Activated naive CD4-positive, alpha-beta T cell treated with anti-CD3 and anti-CD28 coated beads, Interleukin-2, amount 50 U/mL, for 72 hours (primary cell): ENCODE data around the gene UMPS. TPM values are rescaled to one million over a fixed set of nuclear protein-coding genes. Genes with fewer than 3 reads are reported as not detected.
A peak's percentile ranks its signal among the peaks of the same experiment; 100 is the strongest.
"Not testable (repeated sequence)": the region's sequence is repeated elsewhere in the genome, so short reads cannot be mapped to it uniquely, and the experiment has no call there.

Experiments
- ATAC-seq, 2 donors: fragments of 150-1000 bp; cut with Tn5 transposase; 2 replicates each; pipeline ENCODE4 v1.10.0; 2021; ENCODE audit warnings: mild to moderate bottlenecking in 2 of 2, moderate library complexity in 2 of 2
- DNase-seq, 2 donors: peaks; one replicate each; pipeline ENCODE4 v3.0.0; 2021 to 2022; ENCODE audit warnings: low spot score in 2 of 2
- H3K27ac Mint-ChIP-seq, 2 donors: one replicate each; pipeline ENCODE4 v1.8.0; 2022; ENCODE audit warnings: mild to moderate bottlenecking in 2 of 2, mixed read lengths in 2 of 2
- H3K36me3 Mint-ChIP-seq, 2 donors: one replicate each; pipeline ENCODE4 v1.8.0; 2022; ENCODE audit warnings: mixed read lengths in 2 of 2
- H3K9me3 Mint-ChIP-seq, 2 donors: one replicate each; pipeline ENCODE4 v1.8.0; 2022; ENCODE audit warnings: mixed read lengths in 2 of 2
- total RNA-seq, 2 donors: library from RNA; stranded (reverse); gene quantifications; one replicate each; pipeline ENCODE4 v1.2.3, GENCODE V29; 2022

UMPS gene
- total RNA-seq, 2 donors from 2014 or later = 32.2 to 45.6 TPM

- Mint-ChIP-seq H3K27ac (no peak overlapping the region), H3K9me3 (no peaks in the 10 kb centered on the region), H3K36me3 (no peaks in the 10 kb centered on the region)
- ATAC-seq = no peak
- DNase-seq = no peak
Measured at GRCh38 chr3:124700880-124701684, 29.2 kb upstream of the UMPS start.

- Mint-ChIP-seq H3K27ac (no peak overlapping the region), H3K9me3 (no peaks in the 10 kb centered on the region), H3K36me3 (no peaks in the 10 kb centered on the region)
- DNase-seq = no peak
- ATAC-seq = no peak
Measured at GRCh38 chr3:124701687-124702086, 28.6 kb upstream of the UMPS start.

- Mint-ChIP-seq H3K27ac (no peak overlapping the region), H3K36me3 (peaks cover 0 to 4% of the 10 kb centered on the region in 2 donors), H3K9me3 (peaks cover 0 to 4% of the 10 kb centered on the region in 2 donors)
- ATAC-seq = no peak
- no peak for DNase-seq
Measured at GRCh38 chr3:124702950-124703349, 27.3 kb upstream of the UMPS start.

- DNase-seq (no peak), ATAC-seq (no peak)
- no peak overlapping the region for H3K27ac Mint-ChIP-seq
- peaks cover 0 to 4% of the 10 kb centered on the region in 2 donors for H3K9me3 Mint-ChIP-seq
- H3K36me3 Mint-ChIP-seq = peaks cover 0 to 5% of the 10 kb centered on the region in 2 donors
Measured at GRCh38 chr3:124705552-124705951, 24.7 kb upstream of the UMPS start.

GRCh38 chr3:124707223-124707622 lies 23.0 kb upstream of the UMPS start:
- not testable (repeated sequence) for DNase-seq, H3K27ac Mint-ChIP-seq, H3K36me3 Mint-ChIP-seq, H3K9me3 Mint-ChIP-seq, ATAC-seq

- Mint-ChIP-seq H3K27ac (no peak overlapping the region), H3K36me3 (peaks cover 0 to 5% of the 10 kb centered on the region in 2 donors), H3K9me3 (peaks cover 0 to 4% of the 10 kb centered on the region in 2 donors)
- ATAC-seq (no peak), DNase-seq (no peak)
Measured at GRCh38 chr3:124707656-124708062, 22.6 kb upstream of the UMPS start.

GRCh38 chr3:124714223-124714853 lies 15.9 kb upstream of the UMPS start:
- Mint-ChIP-seq H3K27ac (no peak overlapping the region), H3K9me3 (no peaks in the 10 kb centered on the region), H3K36me3 (no peaks in the 10 kb centered on the region)
- ATAC-seq = no peak
- no peak for DNase-seq

GRCh38 chr3:124722589-124722988 lies 7.7 kb upstream of the UMPS start:
- DNase-seq (no peak), ATAC-seq (no peak)
- Mint-ChIP-seq H3K27ac (no peak overlapping the region), H3K9me3 (no peaks in the 10 kb centered on the region), H3K36me3 (no peaks in the 10 kb centered on the region)

GRCh38 chr3:124730941-124731297 lies 667 bp downstream of the UMPS start:
- no peak for ATAC-seq
- Mint-ChIP-seq H3K36me3 (peaks cover 14 to 30% of the 10 kb centered on the region in 2 donors), H3K9me3 (no peaks in the 10 kb centered on the region), H3K27ac (peak overlapping the region; percentile 98 to 100)
- no peak for DNase-seq

GRCh38 chr3:124731760-124732159 lies 1.5 kb downstream of the UMPS start:
- DNase-seq (no peak), ATAC-seq (no peak)
- Mint-ChIP-seq H3K9me3 (no peaks in the 10 kb centered on the region), H3K36me3 (peaks cover 14 to 30% of the 10 kb centered on the region in 2 donors), H3K27ac (no peak overlapping the region)

- no peak for ATAC-seq
- Mint-ChIP-seq H3K36me3 (peaks cover 11 to 18% of the 10 kb centered on the region in 2 donors), H3K27ac (peak overlapping the region in 1 of 2 donors; percentile 37), H3K9me3 (no peaks in the 10 kb centered on the region)
- DNase-seq = no peak
Measured at GRCh38 chr3:124741027-124741426, 10.8 kb downstream of the UMPS start.

- Mint-ChIP-seq H3K27ac (peak overlapping the region; percentile 15 to 40), H3K9me3 (no peaks in the 10 kb centered on the region)
- no peak for DNase-seq
Measured at GRCh38 chr3:124745756-124746155, 15.5 kb downstream of the UMPS start.

GRCh38 chr3:124747111-124747981 lies 17.1 kb downstream of the UMPS start:
- H3K27ac Mint-ChIP-seq = no peak overlapping the region
- H3K36me3 Mint-ChIP-seq = peaks cover 0 to 5% of the 10 kb centered on the region in 2 donors
- no peaks in the 10 kb centered on the region for H3K9me3 Mint-ChIP-seq
- DNase-seq (no peak), ATAC-seq (no peak)

More at GRCh38 chr3:124745756-124746155, 15.5 kb downstream of the UMPS start:
- H3K36me3 Mint-ChIP-seq = peaks cover 0 to 5% of the 10 kb centered on the region in 2 donors
- no peak for ATAC-seq

GRCh38 chr3:124748560-124749198 lies 18.4 kb downstream of the UMPS start:
- H3K27ac Mint-ChIP-seq = no peak overlapping the region
- H3K9me3 Mint-ChIP-seq = no peaks in the 10 kb centered on the region
- peaks cover 0 to 4% of the 10 kb centered on the region in 2 donors for H3K36me3 Mint-ChIP-seq
- no peak for DNase-seq
- ATAC-seq = no peak

GRCh38 chr3:124749877-124750276 lies 19.6 kb downstream of the UMPS start:
- H3K27ac Mint-ChIP-seq, DNase-seq, H3K9me3 Mint-ChIP-seq, H3K36me3 Mint-ChIP-seq, ATAC-seq: not testable (repeated sequence)

- no peaks in the 10 kb centered on the region for H3K36me3 Mint-ChIP-seq
- H3K9me3 Mint-ChIP-seq = no peaks in the 10 kb centered on the region
- ATAC-seq = no peak
- H3K27ac Mint-ChIP-seq = no peak overlapping the region
- no peak for DNase-seq
Measured at GRCh38 chr3:124751501-124751900, 21.2 kb downstream of the UMPS start.
